ACC112 (cell line): ENCODE measurements around the gene UST.

Experiments used
- H2AFZ ChIP-seq: fragments of 200-600 bp; sonication (generic); one replicate; pipeline ENCODE4 v1.6.0; 2017; ENCODE audit warnings: antibody characterized with exemption, low read length; ENCODE audit not compliant: unreplicated experiment
- H3K27ac ChIP-seq: fragments of 200-600 bp; sonication (generic); 2 replicates; pipeline ENCODE4 v1.5.1; 2014; ENCODE audit warnings: low read depth, mild to moderate bottlenecking, antibody characterized with exemption, low read length, moderate library complexity
- H3K27me3 ChIP-seq: fragments of 200-600 bp; sonication (generic); 2 replicates; pipeline ENCODE4 v1.6.1; 2014; ENCODE audit warnings: mild to moderate bottlenecking, antibody characterized with exemption, low read length, moderate library complexity, mixed read lengths; ENCODE audit not compliant: insufficient read depth
- H3K36me3 ChIP-seq: fragments of 200-600 bp; sonication (generic); 2 replicates; pipeline ENCODE4 v1.6.1; 2016; ENCODE audit warnings: mild to moderate bottlenecking, antibody characterized with exemption, low read length, moderate library complexity, mixed read lengths; ENCODE audit not compliant: insufficient read depth
- H3K4me1 ChIP-seq: fragments of 200-600 bp; sonication (generic); one replicate; pipeline ENCODE4 v1.6.1; 2016; ENCODE audit warnings: low read length, mixed read lengths; ENCODE audit not compliant: insufficient read depth, unreplicated experiment, control insufficient read depth
- H3K4me3 ChIP-seq: fragments of 200-600 bp; sonication (generic); 2 replicates; pipeline ENCODE4 v1.5.1; 2014; ENCODE audit warnings: mild to moderate bottlenecking, low read depth, low read length
- H3K79me2 ChIP-seq: fragments of 200-600 bp; sonication (generic); one replicate; pipeline ENCODE4 v1.6.0; 2016; ENCODE audit warnings: low read length; ENCODE audit not compliant: control insufficient read depth, unreplicated experiment, insufficient read depth

UST gene

DNA sequence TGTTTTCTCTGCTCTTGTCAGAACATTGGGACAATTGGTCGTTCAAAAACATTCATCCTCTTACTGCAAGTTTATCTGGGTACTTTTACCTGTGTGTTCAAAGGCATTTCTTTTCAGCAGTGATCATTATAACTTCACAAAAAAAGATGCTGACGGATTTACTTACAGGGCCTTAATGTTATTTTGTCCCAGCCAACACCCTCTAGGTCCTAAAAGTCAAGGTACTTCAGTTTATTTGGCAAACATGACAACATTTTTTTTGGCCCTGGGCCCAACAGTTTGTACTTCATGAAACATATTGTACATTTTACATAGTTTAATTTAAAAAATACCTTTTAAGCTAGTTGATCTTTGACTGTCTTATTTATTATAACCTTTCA is 329.5 kb downstream of the UST start:
- Histone ChIP-seq H2AFZ (no peak overlapping the region), H3K79me2 (no peaks in the 10 kb centered on the region), H3K4me3 (no peak overlapping the region), H3K4me1 (peaks cover 50% of the 10 kb centered on the region), H3K27me3 (no peaks in the 10 kb centered on the region), H3K36me3 (no peaks in the 10 kb centered on the region), H3K27ac (peak overlapping the region; percentile 51)

DNA sequence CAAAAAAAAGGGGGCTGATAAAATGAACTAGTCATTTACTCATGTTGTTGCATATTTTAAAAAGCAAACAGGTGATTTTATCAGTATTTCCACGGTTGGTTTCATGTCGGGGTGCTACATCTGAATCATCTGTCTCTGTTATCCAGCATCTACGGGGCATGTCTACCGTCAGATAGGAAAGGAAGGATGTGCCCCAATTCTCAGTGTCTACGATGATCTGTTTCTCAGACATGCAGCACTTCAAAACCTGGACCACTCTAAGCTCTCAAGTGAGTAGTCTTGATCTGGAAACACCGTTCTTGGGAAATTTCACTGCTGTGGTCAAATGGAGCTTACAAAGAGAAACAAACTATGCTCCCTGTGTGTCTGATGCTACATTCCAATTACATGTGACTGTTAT is 330.4 kb downstream of the UST start:
- H3K4me1 ChIP-seq: peaks cover 56% of the 10 kb centered on the region
- no peaks in the 10 kb centered on the region for H3K79me2 ChIP-seq
- no peaks in the 10 kb centered on the region for H3K36me3 ChIP-seq
- peak overlapping the region; percentile 51 for H3K27ac ChIP-seq
- H2AFZ ChIP-seq: no peak overlapping the region
- no peaks in the 10 kb centered on the region for H3K27me3 ChIP-seq
- no peak overlapping the region for H3K4me3 ChIP-seq

DNA sequence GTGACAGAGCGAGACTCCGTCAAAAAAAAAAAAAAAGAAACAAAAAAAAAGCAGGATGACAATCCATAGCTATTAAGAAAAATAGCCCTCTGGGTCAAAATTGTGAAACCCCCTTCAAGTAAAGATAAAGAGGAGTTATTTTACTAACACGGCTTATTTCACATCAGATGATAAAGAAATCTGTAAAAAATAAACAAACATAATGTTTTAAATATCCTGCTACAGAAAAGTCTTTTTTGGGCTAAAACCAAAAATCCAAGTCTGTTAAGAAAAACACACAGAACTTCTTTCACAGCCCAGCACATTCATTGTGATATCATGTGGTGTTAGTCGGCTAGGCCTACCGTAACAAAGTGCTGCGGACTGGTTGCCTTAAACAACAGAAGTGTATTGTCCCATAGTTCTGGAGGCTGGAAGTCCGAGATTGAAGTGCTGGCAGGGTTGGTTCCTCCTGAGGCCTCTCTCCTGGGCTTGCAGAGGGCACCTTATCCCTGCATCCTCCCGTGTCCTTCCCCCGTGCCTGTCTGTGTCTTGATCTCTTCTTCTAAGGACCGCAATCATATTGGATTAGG is 331.5 kb downstream of the UST start:
- H3K27ac ChIP-seq: no peak overlapping the region
- H2AFZ ChIP-seq: no peak overlapping the region
- H3K4me1 ChIP-seq: peaks cover 56% of the 10 kb centered on the region
- H3K36me3 ChIP-seq: no peaks in the 10 kb centered on the region
- no peaks in the 10 kb centered on the region for H3K79me2 ChIP-seq
- no peak overlapping the region for H3K4me3 ChIP-seq
- no peaks in the 10 kb centered on the region for H3K27me3 ChIP-seq

DNA sequence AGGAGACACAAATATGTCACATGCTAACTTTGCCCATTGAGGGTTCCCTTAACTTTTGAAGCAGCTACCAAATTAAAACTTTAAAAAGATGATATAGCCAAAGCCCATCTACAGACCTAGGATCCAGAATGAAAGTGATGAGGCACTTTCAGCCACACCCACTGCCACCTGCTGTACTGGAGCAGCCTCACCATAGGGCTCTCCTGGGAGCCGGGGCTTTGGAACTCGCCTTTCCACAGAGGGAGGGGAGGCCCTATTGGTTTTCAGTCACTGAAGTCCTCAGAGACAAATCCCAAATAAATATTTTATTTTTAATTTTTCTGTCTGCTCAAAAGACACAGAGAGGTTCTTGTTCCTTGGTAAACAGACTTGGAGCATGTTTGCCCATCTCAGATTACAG is 332.6 kb downstream of the UST start:
- no peaks in the 10 kb centered on the region for H3K36me3 ChIP-seq
- peak overlapping the region; percentile 81 for H3K27ac ChIP-seq
- peaks cover 56% of the 10 kb centered on the region for H3K4me1 ChIP-seq
- H3K4me3 ChIP-seq: no peak overlapping the region
- H2AFZ ChIP-seq: no peak overlapping the region
- H3K27me3 ChIP-seq: no peaks in the 10 kb centered on the region
- no peaks in the 10 kb centered on the region for H3K79me2 ChIP-seq

DNA sequence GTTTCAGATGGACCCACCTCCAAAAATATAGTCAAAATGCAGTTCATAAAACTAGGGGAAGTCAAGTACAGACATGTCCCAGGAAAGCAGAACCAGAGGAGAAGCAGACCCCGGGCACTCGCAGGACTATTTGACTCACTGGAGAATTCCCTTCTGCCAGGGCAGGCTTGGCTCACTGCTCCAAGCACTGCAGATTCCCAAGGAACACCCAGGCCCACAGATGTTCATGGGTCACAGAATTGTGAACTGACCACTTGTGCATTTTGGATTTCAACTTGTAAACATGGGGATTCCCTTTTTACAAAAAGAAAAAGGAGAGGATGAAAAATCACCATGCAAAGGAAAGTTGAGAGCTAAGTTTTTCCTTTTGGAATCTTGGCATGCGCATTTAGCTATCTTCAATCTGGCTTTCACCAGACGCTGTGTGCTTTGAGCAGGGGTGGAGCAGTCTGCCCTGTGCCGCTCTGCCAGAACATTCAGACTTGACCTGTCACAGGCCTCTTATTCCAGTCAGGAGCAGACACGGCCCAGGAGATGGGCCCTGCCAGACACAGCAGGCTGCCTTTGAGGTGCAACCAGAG is 333.2 kb downstream of the UST start:
- Histone ChIP-seq H3K36me3 (no peaks in the 10 kb centered on the region), H2AFZ (peak overlapping the region; percentile 48), H3K4me3 (peak overlapping the region; percentile 34; the same call in 1 of the 2 replicates), H3K27ac (peak overlapping the region; percentile 81), H3K27me3 (no peaks in the 10 kb centered on the region), H3K4me1 (peaks cover 56% of the 10 kb centered on the region), H3K79me2 (no peaks in the 10 kb centered on the region)

DNA sequence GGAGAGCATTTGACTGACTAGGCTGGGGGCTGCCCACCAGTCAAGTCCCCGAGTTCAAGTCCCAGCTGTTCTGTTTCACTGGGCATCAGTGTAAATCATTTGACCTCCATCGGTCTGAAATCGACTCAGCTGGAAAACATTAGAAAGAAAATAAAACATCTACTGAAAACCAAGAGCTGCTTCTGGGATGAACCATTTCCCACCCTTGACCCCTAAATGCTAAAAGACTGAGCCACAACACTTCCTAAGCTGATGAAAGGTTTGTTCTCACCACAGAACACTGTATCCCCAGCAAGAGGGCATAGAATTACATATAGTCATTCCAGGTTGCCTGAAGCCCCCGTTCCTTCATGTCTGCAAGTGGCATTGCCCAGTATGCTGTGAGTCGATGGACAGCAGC is 333.7 kb downstream of the UST start:
- Histone ChIP-seq H3K79me2 (no peaks in the 10 kb centered on the region), H3K4me3 (peak overlapping the region; percentile 34; the same call in 1 of the 2 replicates), H2AFZ (peak overlapping the region; percentile 48), H3K36me3 (no peaks in the 10 kb centered on the region), H3K4me1 (peaks cover 51% of the 10 kb centered on the region), H3K27ac (peak overlapping the region; percentile 81), H3K27me3 (no peaks in the 10 kb centered on the region)

DNA sequence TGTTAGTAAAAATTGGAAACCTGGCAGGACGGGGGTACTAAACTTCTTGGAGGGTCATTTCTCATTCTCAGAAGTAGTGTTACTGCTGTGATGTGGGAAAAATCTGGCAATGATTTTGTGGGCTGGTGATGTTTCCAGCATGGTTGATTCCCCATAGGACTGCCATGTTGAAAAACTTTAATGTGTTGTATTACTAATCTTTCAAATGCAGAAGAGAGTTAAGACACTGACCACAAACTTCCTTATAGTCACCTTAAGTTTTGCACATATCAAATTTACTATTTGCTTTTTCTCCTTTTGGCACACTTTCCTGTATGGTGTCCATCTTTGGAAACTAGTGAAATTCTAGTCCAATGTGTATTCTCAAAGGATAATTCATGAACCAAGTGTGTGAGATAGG is 334.5 kb downstream of the UST start:
- H3K4me1 ChIP-seq: peaks cover 43% of the 10 kb centered on the region
- peak overlapping the region; percentile 48 for H2AFZ ChIP-seq
- no peaks in the 10 kb centered on the region for H3K27me3 ChIP-seq
- no peak overlapping the region for H3K4me3 ChIP-seq
- H3K36me3 ChIP-seq: no peaks in the 10 kb centered on the region
- peak overlapping the region; percentile 81 for H3K27ac ChIP-seq
- H3K79me2 ChIP-seq: no peaks in the 10 kb centered on the region

DNA sequence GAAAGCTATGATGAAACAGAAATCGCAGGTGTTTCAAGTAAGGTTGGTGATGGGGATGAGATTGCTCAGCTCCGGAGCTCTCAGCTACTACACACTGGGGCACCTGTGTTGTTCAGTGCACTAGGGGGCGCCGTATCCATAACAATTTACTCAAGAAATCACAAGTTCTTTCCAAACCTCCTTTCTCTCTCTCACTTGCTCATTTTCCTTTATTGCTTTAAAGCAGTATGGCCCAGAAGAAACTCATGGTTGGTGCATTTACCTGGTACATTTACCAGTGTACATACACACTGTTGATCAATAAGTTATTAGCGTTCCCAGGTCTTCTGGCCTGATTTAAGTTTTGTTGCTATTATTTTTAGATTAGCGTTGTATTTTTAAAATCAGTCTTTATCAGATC is 335.5 kb downstream of the UST start:
- Histone ChIP-seq H3K27ac (no peak overlapping the region), H3K36me3 (no peaks in the 10 kb centered on the region), H3K79me2 (no peaks in the 10 kb centered on the region), H3K4me3 (no peak overlapping the region), H2AFZ (no peak overlapping the region), H3K4me1 (peaks cover 33% of the 10 kb centered on the region), H3K27me3 (no peaks in the 10 kb centered on the region)

DNA sequence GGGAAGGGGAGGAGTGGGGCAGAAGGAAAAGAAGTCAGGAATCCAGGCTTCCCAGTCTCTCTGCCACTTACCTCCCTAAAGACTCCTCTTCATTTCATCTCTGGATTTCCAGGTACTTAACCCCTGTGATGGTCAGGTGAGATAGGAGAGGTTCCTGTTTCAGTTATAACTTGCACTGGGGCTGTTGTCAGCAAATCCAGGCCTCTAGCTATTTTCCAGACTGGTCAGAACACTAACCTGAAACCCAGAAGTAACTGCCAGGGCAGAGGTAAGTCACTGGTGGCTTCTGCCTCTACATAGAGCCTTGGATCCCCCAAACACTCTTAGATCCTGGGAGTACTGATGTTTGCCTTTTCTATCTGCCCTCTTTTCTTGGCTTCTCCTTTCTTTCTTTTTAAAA is 337.2 kb downstream of the UST start:
- Histone ChIP-seq H3K4me3 (no peak overlapping the region), H3K27ac (no peak overlapping the region), H2AFZ (no peak overlapping the region), H3K79me2 (no peaks in the 10 kb centered on the region), H3K27me3 (no peaks in the 10 kb centered on the region), H3K4me1 (peaks cover 29% of the 10 kb centered on the region), H3K36me3 (no peaks in the 10 kb centered on the region)

DNA sequence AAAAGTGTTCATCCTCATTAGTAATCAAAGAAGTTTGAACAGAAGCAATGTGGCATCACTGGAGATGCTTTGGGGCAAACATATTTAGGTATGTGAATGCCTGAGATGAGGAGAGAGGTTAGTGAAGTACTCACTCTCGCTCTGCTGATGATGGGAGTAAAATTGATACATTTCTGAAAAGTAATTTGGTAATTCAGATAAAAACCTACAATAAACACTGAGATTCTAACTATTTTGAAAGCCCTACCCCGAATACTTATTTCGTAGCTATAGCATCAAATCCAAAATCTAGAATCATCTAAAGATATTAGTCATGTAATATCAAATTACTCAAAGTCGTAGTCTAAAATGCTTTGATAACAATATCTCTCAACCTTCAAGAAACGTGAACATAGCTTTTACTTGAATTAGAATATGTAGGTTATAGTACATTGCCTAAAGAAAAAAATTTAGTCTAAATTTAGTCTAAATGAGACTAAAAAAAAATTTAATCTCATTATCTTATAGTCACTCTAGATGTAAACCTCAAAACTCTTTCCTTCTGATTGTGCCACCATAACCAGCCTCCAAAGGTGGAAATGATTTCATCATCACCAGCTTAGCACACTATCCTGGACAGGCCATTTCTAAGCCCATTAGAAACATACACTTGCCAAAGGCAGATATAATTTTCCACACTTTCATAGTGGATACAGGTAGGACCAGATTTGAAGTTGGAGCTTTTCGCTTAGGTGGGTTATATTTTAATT is 338.2 kb downstream of the UST start:
- H3K79me2 ChIP-seq: no peaks in the 10 kb centered on the region
- no peak overlapping the region for H3K4me3 ChIP-seq
- no peaks in the 10 kb centered on the region for H3K27me3 ChIP-seq
- H3K27ac ChIP-seq: no peak overlapping the region
- H3K4me1 ChIP-seq: peaks cover 20% of the 10 kb centered on the region
- no peaks in the 10 kb centered on the region for H3K36me3 ChIP-seq
- H2AFZ ChIP-seq: no peak overlapping the region

DNA sequence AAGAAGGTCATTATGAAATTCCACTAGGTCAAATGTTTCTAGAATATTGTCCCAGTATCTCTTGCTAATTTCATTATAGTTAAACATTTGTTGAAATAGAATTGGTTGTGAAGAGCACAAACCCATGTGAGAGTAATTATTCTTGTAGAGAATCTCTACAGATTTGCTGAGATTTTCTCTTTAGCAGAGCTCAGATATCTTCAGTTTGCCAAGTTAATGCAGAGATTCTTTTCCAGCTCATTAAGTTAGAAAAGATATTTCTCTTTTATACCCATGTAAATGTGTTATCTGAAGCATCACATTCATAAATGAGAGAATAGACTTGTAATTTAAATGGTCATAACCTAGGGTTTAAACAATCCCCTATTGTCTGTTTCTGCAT is 338.7 kb downstream of the UST start:
- no peak overlapping the region for H2AFZ ChIP-seq
- H3K27ac ChIP-seq: no peak overlapping the region
- peaks cover 14% of the 10 kb centered on the region for H3K4me1 ChIP-seq
- H3K79me2 ChIP-seq: no peaks in the 10 kb centered on the region
- H3K27me3 ChIP-seq: no peaks in the 10 kb centered on the region
- no peaks in the 10 kb centered on the region for H3K36me3 ChIP-seq
- no peak overlapping the region for H3K4me3 ChIP-seq
